IPS DF 4.7 (cell line): ENCODE data around the gene ZNF398.
"Not testable (repeated sequence)": the region's sequence is repeated elsewhere in the genome, so short reads cannot be mapped to it uniquely, and the experiment has no call there.

Experiments
- DNase-seq: peaks from one replicate; pipeline ENCODE4 v3.0.0-alpha.2; 2013; ENCODE audit warnings: low spot score; ENCODE audit errors: extremely low read depth

ZNF398 gene

GRCh38 chr7:149147072-149147751, at the start of gene ZNF398:
ZNF398 (plus strand) TSS chr7:149147453; CDS start chr7:149147743, 290 bp downstream.
- no peak for DNase-seq

DNA sequence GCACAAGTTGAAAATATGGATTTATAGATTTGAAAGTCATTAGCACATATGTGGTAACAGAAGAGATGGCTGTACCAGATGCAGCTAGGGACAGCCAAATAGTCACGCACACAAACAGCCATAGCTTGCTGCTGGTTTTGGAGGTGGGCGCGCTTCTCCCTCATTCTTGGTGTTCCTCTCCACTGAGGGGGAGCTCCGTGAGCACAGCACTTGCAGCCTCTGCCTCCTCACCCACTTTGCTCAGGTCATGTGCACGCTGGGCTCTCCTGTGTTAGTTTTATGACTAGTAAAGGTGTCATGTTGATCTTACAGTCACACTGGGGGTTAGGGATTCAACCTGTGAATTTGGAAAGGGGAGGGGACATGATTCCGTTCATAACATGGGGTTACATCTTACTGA, 48.2 kb upstream of the ZNF398 start:
- no peak for DNase-seq

- DNase-seq, result no peak
Measured at GRCh38 chr7:149100821-149101220, 46.4 kb upstream of the ZNF398 start.

DNA sequence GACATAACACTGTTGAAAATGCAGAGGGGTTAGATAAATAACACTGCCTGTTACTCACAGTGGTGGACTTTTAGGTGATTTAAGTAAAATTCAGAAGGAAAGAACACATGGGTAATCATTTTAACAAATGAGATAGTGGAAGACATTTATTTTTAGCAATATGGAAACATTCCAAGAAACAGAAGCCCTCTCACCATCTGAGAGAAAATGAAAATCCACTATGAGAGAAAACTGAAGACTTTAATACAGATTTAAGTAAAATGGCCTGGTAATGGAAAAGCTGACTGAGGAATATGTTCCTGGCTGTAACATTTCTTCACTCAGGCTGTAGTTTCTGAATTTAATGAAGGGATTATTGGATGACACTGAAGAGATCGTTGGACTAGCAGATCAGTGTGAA, 44.6 kb upstream of the ZNF398 start:
- DNase-seq, result no peak

DNA sequence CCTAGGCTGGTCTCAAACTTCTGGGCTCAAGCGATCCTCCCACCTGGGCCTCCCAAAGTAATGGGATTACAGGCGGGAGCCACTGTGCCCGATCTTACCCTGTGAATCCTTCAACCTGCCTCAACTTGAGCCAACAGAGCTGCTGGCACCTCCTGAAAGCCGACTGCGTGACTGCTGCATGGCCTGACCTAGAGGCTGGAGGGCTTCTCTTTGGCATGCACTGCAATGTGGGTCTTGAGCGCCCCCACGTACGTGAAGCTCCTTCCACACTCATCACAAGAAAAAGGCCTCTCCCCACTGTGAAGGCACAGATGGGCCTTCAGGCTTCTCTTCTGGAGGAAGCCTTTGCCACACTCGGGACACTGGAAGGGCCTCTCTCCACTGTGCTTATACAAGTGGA, 43.8 kb upstream of the ZNF398 start:
- no peak for DNase-seq

- DNase-seq, result no peak
Measured at GRCh38 chr7:149104214-149104613, 43.0 kb upstream of the ZNF398 start.

- DNase-seq, result no peak
Measured at GRCh38 chr7:149104749-149105148, 42.5 kb upstream of the ZNF398 start.

- no peak for DNase-seq
Measured at GRCh38 chr7:149109969-149110368, 37.3 kb upstream of the ZNF398 start.

DNA sequence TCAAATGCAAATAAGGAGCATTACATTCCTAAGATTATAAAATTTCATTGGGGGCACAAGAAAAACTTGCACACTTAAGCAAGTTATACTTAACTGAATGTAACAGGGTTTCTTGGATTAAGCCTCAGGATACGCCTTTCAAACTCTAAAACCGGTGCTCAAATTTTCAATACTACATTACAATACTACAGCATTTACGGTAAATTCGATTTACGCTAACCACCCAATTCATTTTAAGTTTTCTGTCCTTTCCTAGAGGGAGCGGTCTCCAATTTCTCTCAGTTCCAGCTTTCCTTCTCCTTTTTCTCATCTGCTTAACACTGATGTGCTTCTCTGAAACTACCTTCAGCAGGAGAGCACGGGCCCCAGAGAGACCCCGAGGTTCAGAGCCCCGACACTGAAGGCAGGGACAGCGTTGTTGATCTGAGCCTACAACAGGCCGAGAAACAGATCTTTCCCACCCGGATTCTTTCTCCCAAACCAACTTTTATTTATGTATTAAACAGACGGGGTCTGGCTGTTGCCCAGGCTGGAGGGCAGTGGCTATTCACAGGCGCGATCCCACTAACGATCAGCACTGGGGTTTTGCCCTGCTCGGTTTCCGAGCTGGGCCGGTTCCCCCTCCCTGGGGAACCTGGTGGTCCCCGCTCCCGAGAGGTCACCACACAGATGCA, 21.9 kb upstream of the ZNF398 start:
- no peak for DNase-seq

GRCh38 chr7:149125863-149126661, 21.2 kb upstream of the ZNF398 start, which contains the start of gene ZNF425:
ZNF425 (minus strand) TSS chr7:149126324; CDS start chr7:149126213, 111 bp downstream.
- DNase-seq, result no peak

DNA sequence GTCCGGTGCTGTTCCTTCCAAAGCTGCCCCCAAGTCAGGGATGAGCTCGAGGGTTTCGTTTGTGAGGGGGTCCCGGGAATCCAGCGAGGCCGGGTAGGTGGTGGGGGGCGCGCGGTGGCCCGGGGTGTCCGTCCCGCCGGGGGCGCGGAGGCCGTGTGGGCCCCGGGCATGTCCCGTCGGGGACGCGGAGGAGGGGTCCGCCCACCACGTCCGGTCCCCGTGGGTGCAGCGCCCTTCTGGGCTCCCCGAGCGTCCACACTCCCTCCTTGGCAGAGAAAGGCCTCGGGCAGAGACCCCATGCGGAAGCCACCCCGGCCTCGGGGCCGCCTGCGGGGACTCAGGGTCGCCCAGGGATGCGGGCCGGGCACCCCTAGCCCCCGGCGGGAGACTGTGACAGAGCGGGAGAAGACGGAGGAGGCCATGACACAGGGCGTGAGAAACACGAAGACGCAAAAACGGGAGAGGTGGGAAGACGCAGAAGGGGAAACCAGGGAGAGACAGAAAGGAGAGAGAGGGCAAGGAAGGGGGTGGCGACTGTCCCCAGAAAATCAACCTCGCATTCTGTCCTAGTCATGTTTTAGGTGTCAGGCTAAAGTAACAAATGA, 20.5 kb upstream of the ZNF398 start:
- no peak for DNase-seq

DNA sequence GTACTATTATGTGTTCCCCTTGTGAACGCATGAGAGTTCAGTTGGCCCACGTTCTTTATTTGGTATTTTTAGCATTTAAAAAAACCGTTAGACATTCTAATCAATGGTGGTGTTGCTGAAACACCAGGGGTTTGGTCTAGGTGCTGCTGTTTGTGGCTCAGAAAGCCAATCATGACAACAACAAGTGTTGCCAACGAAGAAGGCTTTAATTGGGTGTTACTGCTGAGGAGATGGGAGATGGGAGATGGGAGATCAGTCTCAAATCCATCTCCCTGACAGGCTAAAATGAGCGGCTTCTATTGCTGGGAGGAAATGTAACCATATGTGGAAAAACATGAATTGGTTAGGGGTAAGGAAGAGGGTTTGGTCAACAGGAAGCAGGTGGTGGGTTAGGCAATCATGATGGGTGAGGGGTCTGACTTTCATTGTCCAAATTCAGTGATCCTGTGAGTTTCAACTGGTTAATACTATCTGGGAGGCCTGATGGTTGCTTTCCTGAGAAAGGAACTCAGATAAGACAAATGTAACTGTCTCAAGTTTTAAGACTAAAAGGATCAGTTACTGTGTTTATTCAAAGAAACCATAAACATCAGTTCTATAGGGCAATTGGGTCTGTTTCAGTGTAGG, 16.6 kb upstream of the ZNF398 start:
- no peak for DNase-seq

GRCh38 chr7:149133028-149133710, 14.1 kb upstream of the ZNF398 start:
- no peak for DNase-seq

DNA sequence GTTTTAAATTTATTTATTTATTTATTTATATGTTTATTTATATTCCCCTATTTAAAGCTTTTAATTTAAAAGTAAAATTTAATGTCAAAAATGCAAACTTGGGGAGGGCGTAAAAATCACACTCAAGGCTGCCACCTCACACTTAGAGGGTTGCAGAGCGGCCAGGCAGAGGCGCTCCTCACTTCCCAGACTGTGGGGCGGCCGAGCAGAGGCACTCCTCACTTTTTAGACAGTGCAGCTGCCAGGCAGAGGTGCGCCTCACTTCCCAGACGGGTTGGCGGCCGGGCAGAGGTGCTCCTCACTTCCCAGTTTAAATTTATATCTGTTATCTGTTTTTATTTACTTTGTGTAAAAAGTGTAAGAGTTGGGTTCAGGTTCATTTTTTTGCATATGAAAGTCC, 11.1 kb upstream of the ZNF398 start:
- DNase-seq, result no peak

GRCh38 chr7:149140831-149141230, 6.4 kb upstream of the ZNF398 start:
- no peak for DNase-seq

GRCh38 chr7:149141893-149142292, 5.4 kb upstream of the ZNF398 start:
- DNase-seq, result no peak

GRCh38 chr7:149144436-149144922, 2.8 kb upstream of the ZNF398 start:
- not testable (repeated sequence) for DNase-seq

DNA sequence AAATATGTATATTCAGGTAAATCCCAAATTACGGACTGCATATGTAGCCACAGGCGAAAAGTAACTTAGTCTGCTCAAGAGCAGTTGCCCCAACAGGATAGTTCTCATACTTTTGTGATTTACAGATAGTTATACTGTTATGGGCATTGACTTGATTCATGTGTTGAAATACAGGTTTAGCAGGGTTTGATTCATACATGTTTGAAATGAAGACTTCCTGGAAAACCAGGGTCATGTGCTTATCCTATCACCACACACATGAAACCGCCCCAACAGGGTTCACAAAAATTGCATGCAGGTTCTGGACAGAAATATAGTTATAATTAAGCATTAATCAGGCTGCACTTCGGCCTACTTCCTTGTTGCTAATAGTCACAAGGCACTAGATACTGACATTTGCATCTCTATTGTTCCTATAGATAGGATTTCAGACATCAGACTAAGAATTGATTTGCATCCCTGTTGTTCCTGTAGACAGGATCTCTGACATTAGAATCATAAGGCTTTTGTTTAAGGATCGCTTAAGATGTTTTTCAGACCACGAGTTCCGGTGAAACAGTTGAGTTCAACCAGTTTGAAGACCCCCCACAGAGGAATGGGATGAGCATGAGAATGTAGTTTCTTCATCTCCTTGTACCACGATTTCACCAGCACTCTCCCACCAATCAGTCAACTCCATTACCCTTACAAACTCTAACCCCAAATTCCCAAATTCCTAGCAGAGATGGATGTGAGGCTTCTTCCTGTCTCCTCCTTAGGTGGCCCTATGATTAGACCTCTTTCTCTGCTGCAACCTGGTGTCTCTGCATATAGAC, 2.0 kb upstream of the ZNF398 start:
- peak; percentile 99 for DNase-seq

DNA sequence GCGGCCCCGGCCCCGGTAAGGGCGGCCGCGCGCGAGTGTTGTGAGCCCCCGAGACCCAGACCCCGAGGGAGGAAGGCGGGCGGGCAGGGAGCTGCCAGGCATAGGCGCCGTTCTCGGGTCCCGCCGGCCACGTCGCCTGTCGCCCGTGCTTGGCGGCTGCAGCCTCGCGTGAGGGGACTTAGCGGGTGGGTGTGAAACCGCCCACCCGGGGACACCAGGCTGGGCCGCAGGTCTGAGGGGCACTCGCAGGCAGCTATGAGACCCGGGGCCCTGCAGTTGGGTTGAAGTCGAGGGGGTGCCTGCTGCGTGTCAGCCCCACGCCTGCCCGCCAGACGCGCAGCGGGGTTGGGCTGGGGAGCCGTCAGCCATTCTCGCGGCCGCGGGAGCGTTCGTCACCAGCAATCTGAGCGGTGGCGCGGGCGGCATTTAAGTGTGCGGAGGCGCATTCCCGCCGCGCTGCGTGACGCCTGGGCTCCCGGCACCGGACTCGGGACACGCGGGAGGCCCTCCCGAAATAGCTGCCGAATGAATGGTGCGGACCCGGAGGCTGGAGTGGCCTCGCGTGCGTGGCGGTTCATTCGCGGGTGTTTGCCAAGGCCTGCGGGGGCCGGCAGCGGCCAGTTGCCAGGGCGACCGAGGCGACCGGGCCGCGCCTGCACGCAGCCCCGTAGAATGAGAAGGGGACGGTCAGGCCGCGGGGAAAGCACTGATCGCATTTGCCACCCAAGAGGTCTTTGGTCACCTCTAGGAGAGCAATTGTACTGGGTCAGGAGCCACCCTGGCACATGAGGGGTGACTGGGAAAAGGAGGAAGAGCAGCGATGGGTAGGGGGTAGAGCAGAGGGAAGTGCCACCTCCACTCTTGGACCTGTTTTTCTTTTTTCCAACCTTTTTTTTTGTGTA, 750 bp downstream of the ZNF398 start:
- DNase-seq, result no peak
